NCI-H1105 (cell line): Measurements from ENCODE around the gene TMEM95.

Experiments
- DNase-seq: peaks from one replicate; lab custom pipeline; 2025; lab: John Stamatoyannopoulos, UW

Gene TMEM95, protein sequence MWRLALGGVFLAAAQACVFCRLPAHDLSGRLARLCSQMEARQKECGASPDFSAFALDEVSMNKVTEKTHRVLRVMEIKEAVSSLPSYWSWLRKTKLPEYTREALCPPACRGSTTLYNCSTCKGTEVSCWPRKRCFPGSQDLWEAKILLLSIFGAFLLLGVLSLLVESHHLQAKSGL

DNA sequence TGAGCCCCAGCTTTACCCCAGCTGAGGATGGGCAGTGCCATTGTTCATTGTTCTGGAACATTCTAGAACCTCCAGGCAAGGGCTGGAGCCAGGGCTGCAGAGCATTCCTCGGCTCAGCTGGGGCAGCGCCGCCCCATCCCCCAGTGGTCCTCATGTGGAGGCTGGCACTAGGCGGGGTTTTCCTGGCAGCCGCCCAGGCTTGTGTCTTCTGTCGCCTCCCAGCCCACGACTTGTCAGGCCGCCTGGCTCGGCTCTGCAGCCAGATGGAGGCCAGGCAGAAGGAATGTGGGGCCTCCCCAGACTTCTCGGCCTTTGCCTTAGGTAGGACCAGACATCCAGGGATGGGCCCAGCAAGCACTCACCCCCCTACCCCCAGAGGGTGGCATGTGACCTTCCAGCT is at the start of gene TMEM95:
TSS of gene TMEM95 (plus strand) at position 104 of the 400 bp plus-strand sequence. CDS start at position 153, 49 bp downstream.
- no peak for DNase-seq

DNA sequence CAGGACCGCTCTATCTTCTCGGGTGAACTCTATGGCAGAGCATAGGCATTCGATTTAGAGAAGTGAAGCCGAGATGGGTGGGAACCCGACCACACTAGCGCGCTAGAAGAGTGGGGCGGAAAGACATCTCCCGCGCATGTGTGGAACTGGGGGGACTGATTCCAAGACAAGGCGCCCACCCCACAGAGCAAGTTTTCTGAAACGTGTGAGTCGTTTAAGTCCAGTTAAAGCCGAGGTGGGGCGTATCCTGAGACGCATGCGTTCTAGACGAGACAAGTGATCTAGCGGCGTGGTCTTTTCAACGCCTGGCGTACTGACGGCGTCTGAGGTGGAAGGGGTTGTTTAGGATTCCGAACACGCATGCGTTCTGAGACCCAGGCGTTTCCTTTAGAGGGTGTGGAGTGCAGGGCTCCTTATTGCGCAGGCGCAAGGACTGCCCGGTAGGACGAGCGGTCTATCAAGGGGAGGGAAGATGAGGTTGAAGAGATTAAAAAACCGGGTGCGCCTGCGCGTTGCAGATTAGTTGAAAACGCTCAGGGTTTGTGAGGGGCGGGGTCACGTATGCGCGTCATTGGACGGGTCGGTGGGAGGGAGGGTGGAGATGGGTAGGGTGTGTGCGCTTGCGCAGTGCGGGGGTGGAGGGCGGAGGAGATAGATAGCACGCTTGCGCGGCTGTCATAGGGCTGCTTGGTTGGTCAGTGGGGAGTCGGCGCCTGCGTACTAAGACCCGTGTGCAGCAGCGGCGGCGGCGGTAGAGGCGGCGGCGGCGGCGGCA is 47.9 kb upstream of the TMEM95 start, which contains the start of gene EIF5A:
TSS of gene EIF5A (plus strand) at position 718 of the 775 bp plus-strand sequence. CDS start 2,008 bp downstream, outside the sequence.
- DNase-seq = peak; percentile 100

DNA sequence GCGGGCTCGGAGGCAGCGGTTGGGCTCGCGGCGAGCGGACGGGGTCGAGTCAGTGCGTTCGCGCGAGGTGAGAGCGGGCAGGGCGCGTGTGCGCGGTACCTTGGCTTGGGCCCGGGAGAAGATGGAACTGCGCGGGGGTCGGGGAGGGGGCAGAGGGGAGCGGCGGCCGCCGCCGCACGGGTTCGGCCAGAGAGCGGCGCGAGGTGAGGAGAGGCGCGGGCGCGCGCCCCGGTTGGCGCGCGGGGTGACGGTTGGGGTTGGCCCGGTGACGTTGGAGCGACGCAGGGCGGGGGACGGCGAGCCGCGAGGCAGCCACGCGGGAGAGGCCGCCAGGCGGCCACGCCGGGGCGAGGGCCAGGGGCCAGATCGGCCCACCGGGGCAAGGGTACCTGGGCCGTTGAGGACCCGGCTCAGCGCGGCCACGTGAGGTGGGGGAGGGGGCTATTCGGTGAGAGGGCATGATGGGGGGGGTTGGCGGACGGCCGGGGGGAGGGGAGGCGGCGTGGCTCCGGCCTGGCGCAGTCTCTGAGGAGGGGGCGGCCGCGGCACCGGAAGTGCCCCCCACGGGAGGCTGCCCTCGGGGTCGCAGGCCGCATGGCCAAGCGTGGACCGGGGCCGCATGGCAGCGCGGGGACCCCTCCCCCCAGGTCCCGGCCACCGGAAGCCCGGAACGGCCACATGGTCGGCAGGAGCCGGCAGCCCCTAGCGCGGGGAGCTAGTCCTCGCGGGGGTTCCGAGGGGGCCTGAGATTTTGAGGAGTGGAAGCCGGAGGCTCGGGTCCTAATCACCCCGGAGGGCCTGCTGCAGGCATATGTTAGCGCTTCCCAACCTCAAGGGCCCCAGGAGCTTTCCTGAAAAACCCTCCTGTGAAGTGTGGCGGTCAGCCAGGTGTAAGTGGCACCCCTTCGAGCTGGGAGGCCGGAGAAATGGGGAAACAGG is 47.0 kb upstream of the TMEM95 start:
- no peak for DNase-seq

DNA sequence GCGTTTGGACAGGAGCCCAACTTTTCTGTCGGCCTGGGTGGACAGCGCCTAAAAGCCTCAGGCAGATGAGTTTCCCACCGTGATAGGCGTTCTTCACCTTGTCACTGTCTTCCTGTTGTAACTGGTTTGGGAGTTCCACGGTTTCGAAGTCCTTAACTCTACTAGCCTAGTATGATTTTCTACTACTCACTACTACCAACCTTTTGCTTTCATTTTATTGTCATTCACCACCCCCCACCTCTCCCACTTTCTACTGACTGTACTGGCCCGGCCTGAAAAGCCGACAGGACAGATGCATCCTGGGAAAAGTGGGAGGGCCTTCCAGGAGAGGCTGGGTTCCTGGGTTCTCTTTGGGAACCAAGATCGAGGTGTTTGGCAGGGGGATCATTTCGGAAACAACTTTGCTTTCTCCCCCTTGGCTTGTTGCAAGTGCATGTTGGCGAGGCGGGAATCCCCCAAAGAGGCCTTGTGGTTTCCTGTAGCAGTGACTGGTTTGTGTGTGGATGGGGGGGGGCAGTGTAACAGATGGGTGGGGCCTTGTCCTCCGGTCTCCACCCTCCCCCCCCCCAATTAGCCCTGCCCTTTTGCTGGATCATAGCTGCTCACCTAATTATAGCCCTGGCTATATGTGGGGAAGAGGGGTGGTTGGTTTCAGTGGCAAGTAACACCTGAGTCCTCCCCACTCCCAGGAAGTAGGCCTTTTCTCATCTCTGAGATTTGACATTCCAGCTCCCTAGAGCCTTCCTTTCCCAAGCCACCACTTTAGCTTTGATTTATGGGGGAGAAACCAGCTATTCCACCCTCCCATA is 46.1 kb upstream of the TMEM95 start:
- peak; percentile 79 for DNase-seq

DNA sequence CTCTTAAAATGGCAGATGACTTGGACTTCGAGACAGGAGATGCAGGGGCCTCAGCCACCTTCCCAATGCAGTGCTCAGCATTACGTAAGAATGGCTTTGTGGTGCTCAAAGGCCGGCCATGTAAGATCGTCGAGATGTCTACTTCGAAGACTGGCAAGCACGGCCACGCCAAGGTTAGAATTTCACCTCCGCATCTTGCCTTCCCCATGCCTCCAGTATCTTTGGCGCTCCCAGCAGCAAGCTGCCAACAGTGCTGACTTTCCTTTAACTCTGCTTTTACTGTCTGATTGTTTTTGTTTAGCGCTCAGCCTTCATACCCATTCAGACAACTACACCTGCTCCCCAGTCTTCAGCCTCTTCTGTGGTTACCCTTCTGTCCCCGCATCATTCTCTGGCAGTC is 45.3 kb upstream of the TMEM95 start:
- no peak for DNase-seq

DNA sequence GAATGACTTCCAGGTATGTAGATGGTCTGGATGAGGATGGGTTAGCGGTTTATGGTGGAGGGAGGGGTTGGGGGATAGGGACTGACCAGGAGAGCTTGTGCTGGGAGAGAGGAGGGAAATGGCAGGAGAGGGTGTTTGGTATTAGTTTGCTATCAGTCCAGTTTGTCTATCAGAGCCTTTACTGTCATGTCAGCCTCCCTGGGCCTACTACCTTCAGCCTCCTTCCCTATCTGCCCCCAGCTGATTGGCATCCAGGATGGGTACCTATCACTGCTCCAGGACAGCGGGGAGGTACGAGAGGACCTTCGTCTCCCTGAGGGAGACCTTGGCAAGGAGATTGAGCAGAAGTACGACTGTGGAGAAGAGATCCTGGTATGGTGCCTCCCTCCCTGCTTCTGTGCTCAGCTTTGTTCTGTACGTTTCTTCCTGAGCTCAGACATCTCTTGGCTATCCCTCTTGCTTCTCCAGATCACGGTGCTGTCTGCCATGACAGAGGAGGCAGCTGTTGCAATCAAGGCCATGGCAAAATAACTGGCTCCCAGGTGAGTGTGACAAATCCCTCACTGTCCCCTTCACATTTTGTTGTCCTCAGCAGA is 43.7 kb upstream of the TMEM95 start:
- DNase-seq = no peak

GRCh38 chr17:7312432-7313087 is 42.4 kb upstream of the TMEM95 start:
- DNase-seq = no peak

GRCh38 chr17:7313088-7313889 is 41.7 kb upstream of the TMEM95 start:
- DNase-seq = no peak

DNA sequence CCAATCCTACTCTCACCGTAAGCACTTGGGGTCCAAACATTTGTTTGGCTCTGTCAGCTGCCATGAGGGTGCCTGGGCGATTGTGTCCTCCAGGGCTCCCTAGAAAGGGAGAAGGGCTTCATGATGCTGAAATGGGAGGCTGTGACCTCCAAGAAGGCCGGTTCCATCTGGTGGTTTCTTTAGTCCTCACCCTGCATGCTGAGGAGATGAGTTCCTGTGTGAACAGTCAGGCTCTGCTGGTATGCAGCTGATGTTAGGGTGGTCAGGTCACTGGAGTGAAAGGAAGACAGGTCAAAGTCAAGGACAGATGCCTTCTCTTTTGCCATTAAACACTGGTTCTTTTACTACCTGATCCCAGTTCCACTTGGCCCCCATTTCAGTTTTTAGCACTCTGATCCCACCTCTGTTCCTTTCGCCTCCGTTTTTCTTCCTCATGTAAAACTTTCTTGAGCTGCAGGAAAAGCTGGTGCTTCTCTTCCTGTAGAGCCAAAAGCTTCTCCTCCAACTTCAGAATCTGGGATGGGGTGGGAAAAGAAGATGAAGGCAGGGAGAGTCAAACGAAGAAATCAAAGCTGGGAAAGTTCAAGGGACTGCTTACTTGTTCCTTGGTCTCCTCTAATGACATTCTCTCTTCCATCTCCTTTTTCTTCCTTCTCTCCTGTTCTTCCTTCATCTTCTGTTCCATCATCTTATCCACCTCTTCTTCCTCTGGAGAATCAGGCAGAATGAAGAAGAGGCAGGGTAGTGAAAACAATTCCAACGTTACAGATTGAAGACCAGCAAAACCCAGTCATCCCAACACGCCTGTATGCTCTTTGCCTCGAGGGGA is 40.9 kb upstream of the TMEM95 start:
- DNase-seq = no peak

DNA sequence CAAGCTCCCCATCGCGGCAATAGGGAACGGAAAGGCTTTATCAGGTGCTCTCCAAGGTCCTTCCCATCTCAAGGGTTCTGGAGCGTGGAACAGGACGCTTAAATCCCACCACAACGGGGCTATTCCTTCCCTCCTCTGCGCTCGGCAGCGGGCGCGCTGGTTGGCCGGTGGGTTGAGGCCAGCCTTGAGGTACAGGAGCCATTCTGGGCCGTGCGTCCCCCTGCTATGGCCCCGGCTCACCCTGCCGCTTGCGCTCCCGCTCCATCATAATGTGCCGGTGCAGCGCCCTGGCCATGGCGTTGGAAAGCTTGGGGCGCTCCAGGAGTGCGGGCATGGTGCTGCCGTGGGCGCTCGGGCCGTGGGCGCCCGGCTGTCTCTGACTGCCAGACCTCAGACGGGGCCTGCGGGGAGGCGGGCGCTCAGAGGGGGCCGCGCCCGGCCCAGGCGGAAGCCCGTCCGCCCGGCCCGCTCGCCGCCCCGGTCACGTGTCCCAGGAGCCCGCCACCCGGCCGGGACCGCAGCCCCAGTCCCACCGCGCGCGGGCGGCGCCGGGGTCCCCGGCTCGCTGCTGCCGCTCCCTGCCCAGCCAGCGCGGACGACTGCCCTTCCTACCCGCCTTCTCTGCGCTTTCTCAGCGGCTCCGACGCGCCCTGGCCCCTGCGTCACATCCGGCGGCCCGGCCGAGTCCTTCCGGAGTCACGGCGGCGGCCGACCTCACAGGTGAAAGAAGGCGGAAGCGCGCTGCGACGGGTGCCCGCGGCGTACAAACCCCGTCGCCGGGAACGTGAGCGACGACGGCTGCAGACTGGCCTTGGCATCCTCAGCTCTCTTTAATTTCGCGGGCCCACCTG is 40.0 kb upstream of the TMEM95 start, which contains the start of gene GPS2:
TSS of gene GPS2 (minus strand) at position 642 of the 851 bp plus-strand sequence. CDS start at position 334, 308 bp downstream.
- peak; percentile 93 for DNase-seq

DNA sequence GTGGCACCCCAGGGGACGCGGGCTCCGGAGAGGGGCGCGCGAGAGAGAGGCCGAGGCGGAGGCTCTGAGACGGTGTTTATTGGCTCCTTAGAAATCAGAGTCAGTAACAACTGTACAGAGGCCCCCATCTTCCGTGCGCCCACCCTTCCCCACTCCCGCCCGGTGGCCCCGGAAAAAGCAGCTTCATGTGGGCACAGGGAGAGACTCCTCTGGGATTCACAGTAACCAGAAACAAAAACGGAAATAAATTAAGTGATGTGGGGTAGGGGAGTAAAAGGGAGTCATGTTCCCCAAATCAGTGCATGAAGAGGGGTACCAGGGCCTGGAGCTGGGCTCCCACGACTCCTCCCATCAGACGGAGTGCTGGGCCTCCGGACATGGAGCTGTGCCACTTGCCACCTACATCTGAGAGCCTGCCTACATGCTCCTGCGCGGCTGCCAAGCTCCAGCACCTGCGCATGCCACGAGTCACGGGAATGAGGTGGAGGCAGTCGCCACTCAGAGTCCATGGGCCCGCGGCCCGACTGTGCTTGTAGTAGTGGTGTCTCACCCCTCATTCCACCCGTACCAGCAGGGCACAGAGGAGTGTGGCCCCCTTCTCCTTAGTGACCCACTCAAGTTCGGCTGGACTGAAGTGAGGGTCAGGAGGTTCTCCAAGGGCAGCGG is 39.3 kb upstream of the TMEM95 start:
- DNase-seq = peak; percentile 6

DNA sequence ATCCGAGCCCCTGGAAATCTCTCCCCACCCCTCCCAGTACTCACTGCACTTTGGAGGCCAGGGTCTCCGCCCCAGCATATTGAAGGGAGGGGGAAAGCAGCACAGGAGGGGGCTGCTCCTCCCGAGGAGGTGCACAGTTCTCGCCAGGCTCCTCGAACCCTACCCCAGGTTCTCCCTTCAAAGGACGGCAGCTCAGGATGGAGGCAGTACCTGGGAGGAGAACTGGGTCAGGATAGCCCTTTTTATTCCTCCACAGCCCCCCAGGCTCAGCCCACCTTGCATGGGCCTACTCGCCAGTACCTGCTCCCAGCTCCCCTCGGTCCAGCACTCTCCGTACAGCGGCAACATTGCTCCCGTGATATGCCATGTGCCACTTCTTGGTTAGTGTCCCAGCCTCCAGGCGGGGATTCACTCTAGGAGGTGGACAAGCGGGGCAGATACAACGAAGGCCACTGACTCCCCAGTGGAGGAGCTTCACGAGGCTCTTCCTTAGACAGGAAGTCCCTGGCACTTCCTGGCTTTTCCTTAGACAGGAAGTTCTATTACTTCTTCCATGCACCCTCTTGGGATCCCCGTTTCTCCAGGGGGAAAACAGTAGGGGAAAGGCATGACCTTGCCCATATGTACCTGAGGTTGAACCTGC is 37.7 kb upstream of the TMEM95 start:
- DNase-seq = no peak

DNA sequence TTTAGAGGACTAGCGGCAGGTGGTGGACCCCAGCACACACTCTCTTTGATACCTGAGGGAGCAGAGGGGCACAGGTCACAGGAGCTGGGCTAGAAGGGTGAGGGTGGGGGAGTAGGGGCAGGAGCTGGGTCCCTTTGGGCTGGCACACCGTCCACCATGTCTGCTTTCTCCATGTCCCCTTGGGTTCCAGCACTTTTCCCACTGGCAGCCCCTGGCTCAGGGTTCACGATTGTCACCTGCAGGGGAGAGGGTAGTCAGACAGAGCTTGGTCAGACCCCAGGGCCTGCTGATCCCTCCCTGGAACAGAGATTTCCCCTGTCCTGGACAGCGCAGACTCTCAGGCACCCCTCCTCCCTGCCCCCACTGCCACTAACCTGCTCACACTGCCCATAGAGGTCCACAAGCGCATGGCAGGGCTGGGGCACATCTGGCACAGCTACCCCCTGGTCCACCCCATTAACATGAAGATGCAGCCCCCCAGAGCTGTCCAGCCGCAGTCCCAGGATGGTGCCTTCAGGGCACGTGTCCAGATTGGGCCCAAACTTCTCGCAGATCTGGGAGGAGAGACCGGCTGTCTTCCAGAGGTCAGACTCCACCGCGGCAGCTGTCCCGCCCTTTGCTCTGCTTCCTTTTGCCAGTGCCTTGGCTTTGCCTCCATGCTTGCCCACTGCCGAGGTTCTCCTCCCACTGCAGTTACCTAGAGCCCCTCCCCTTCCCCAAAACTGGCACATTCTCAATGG is 36.7 kb upstream of the TMEM95 start:
- DNase-seq = no peak

DNA sequence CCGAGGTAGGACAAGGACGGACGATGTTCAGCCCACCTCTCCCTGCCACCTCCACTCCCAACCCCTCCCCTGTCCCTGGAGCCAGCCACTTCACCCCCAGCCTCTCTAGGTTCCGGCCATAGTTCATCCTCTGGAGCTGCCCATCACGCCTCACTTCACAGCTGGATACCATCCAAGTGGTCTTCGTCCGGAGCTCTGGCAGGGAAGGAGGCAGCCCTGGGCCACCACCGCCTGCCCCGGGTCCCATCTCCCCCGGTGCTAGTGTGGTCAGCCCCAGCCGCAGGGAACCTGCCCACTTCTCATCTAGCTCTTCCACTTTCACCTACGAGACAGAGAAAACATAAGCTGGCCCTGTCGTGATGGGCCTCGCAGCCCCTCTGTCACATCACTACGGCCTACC is 33.5 kb upstream of the TMEM95 start:
- no peak for DNase-seq

DNA sequence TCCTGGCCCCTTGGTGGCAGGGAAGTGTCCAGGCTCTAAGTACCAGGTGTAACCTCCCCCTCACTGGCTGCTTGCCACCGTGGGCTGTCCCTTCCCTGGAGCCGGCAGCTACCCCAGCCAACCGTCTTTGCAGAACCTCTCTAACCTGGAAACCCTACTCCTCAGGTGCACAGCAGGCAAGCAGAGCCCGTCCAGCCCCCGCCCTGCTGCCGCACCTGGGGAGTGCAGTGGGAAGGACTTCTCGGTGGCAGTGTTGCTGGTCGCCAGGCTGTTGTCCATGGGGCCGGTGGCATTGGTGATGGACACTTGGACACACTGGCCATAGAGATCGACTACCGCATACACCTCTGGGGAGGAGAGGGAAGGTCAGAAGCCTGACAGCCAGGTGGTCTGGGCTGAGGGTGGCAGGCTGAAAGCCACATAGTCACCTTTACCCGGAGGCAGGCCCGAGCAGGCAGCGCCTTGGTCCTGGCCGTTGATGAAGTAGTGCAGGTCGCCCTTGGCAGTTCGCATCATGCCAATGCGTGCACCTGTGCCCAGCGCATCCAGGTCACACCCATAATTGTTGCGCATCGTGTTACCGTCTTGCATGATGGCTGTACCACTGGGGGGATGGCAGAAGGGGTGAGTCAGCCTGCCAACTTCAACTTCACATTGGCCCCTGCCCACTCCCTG is 32.3 kb upstream of the TMEM95 start:
- no peak for DNase-seq
